ENCODE results near the gene IQGAP1.

GRCh38 chr15:90550919-90551318 is 162.9 kb downstream of the IQGAP1 start:
- TF ChIP-seq PHF20 (IDR thresholded peaks at IDR 0.05; ENCODE audit: partially characterized antibody) (no peak), CTCF (IDR thresholded peaks at IDR 0.05 in 2 of 3, conservative IDR thresholded peaks at IDR 0.05 in 1 of 3; ENCODE audit: insufficient read depth in 2 of 3, low read depth in 1 of 3, low read length in 3 of 3) (no peak), DMBX1 (CRISPR knock-in tag; IDR thresholded peaks at IDR 0.05; ENCODE audit: borderline replicate concordance) (no peak), NRF1 (conservative IDR thresholded peaks at IDR 0.05 in 1 of 2, IDR thresholded peaks at IDR 0.05 in 1 of 2) (no peak), POLR2AphosphoS5 (IDR thresholded peaks at IDR 0.05; ENCODE audit: control insufficient read depth, insufficient read depth, low read depth, low read length) (no peak)
